GM19351 (cell line): Measurements from ENCODE around the gene ANO10.

Experiments used
- ATAC-seq: cut with Tn5 transposase; IDR thresholded peaks from one replicate; pipeline ENCODE4 v1.9.1; 2021; ENCODE audit warnings: mild to moderate bottlenecking, moderate library complexity; ENCODE audit not compliant: unreplicated experiment

The ANO10 gene

DNA sequence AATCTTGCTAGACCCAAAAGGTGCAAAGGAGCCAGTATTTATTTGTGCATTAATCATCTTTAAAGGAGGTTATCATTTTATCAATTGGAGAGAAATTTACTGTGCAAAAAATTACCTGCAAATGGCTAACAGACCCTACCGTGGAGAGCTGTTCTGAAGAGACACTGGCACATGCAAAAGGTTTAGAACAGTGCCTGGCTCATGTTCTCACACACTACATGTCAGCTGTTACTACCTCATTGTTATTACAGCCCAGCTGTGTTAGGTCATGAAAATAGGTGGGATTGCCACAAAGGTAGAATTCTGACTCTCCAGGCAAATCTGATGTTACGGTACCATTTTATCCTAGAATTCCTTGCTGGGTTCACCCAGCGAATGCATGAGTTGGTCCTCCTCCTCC lies 198.2 kb downstream of the ANO10 start:
- ATAC-seq: no peak

DNA sequence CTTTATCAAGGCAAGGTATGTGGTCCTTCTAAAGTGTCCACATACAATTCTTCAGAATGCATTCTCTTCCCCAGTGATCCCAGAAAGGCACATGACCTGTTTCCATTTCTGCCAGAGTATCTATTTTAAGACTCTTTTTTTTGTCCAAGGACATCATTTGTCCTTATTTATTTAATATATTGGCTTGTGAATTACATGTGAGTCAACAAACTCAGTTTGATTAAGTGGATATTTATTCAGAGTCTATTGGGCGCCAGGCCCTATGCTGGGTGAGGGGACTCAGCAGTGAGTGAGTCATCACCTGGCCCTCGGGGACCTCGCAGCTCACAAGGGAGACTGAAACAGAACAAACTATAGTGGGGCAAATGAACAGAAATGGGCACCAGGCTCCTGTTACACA lies 198.7 kb downstream of the ANO10 start:
- no peak for ATAC-seq

- ATAC-seq: no peak
These were observed 203.1 kb downstream of the ANO10 start for GRCh38 chr3:43418601-43419272.

DNA sequence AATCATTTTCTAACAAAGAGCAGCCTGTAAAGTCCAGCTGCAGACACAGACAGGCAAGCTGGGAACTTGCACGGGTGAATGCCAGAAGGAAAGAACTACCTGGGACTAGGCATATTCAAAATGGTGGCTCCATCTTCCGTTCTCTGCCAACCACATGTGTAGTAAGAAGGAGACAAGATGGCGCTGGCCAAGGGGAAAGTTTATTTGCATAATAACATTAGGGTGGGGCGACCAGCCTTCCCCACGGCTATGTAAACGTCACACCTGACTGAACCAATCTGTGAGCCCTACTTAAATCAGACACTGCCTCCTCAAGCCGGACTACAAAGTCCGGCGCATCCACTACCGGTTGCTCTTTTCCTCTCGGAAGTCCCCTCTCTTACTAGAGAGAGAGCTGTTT lies 204.7 kb downstream of the ANO10 start:
- ATAC-seq: no peak

DNA sequence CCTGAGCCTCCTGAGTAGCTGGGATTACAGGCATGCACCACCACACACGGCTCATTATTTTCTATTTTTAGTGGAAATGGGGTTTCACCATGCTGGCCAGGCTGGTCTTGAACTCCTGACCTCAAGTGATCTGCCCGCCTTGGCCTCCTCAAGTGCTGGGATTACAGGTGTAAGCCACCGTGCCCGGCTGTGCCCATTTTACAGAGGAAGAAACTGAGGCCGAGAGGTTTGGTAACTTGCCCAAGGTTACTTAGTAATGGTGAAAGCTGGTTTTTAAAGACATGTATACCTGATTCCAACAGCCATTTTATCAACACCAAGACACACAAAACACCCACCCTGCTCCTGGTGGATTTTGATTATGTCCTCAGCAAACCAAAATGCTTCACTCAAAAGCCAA lies 206.7 kb downstream of the ANO10 start:
- ATAC-seq: no peak

GRCh38 chr3:43413676-43414368 lies 208.0 kb downstream of the ANO10 start:
- no peak for ATAC-seq

- no peak for ATAC-seq
These were observed 210.4 kb downstream of the ANO10 start for GRCh38 chr3:43411429-43411828.

DNA sequence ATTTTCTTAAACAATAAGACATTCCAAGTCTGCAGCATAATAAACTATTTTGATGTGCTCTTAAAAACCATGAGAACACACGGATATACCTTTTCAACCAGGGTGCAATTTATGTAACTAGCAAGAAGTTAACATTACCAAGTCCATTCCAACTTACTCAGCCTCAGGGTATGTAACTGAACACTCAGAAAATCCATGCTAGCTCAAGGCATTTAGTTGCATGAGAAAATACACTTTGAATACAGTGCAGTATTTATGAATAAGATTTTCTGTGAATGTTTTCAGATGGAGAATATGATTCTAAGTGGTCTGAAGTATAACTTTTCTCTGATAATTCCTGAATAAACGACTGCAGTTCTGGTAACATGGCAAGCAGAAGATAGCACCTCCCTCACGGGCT lies 211.2 kb downstream of the ANO10 start:
- no peak for ATAC-seq

GRCh38 chr3:43409506-43409905 lies 212.3 kb downstream of the ANO10 start:
- no peak for ATAC-seq

DNA sequence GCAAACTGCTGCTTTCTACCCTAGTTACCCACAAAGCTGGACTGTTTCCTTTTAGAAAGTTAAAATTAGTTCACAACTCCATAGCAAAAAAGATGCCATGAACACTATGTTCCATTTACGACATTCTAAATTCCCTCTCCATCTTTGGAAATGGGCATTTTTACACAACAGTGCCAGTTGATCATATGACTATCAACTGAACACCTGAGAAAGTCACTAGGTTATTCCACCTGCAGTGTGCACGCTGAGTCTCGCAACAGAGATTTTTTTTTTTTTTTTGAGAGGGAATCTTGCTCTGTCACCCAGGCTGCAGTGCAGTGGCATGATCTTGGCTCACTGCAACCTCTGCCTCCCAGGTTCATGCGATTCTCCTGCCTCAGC lies 215.2 kb downstream of the ANO10 start:
- no peak for ATAC-seq

- no peak for ATAC-seq
These were observed 215.7 kb downstream of the ANO10 start for GRCh38 chr3:43405888-43406642.

DNA sequence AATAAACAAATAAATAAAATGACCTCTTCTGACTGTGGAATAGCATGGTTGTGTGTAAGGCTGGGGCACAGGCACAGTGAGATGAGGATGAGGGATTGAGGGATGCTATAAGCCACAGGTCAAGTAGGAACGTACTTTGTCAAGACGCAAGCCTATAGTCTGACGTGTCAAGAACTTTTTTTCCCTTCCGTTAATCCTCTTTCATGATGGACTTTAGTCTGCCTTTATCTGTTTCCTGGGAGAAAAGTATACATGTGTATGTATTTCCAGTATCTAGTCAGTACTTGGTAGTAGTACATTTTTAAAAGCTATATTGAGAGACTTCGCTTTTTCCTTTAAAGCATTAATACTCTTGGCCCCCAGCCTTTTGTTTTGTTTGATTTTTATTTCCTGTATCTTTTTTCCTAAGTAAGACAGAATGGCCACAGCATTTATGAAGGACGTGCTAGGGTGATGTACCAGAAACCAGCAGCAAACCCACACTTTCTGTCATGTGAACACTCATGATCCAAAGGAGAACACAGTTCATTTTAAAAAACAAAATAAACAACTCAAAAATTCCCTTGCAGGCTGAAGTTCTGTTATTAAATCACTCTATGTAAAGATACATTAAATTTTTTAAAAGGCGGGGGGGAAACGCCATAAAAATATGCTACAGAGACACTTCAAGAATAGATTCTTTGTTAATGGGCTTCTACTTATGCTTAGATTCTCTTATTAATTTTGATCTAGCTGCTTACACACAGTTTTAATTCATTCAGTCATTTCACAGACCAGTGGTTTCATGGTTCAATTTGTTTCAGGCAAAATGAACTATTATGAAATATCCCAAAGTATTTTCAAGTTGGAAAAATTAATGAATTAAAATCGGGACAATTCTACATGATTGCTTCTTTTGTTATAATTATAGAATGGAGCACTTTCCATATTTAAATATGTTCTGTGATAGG lies 220.8 kb downstream of the ANO10 start:
- no peak for ATAC-seq

DNA sequence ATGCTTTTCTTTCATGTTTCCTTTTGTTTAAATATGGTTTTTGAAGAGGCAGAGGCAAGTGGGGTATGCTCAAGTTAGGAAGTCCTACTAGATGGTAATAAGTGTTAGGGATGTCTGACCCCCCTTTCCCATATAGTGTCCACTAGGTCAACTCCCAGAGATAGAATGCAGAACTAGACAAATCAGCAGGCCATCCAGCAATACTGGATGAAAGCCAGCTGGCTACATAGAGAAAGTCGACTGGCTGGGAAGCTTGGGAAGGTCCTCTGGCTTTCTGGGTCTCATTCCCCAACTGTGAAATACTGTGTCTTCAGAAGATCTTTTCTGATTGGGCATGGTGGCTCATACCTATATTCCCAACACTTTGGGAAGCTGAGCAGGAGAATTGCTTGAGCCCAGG lies 221.6 kb downstream of the ANO10 start:
- ATAC-seq: no peak

- ATAC-seq: no peak
These were observed 222.8 kb downstream of the ANO10 start for GRCh38 chr3:43399034-43399433.

DNA sequence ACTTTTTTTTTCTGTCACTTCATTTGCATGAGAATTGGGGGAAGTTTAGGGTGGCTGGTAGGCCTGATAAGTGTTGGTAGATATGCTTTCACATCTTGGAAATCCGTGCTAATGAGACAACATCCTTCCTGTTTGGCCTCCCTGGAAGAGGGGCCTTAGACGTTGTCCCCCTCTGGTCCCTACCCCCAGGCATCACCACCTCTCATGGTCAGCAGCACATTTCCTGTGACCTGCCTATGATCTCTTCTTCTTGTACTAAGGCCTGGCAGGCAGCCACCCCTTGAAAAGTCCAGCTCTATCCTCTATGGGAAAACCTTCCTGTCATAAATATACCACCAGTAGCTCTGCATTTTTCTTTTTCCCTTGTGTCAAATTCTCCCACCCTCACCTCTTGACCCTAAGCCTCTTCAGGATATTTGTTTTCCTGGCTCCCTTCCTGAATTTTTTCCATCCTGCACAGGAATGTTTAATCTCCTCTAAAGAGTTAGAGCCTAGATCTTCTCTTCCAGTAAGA lies 227.7 kb downstream of the ANO10 start:
- no peak for ATAC-seq

DNA sequence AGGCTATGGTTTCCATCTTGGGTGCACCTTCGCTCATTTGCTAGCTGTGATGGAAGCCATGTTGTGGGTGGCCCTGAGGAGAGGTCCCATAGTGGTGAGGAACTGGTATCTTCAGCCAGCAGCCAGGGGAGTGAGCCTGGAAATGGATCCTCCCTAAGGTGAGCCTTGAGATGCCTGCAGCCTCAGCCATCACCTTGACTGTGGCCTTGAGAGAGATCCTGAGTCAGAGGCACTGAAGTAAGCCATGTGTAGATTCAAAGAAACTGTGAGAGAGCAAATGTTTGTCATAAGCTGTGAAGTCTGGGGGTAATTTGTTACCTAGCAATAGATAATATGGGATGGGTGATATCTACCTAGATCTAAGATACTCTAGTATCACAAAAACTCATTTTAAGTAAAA lies 230.2 kb downstream of the ANO10 start:
- ATAC-seq: no peak

DNA sequence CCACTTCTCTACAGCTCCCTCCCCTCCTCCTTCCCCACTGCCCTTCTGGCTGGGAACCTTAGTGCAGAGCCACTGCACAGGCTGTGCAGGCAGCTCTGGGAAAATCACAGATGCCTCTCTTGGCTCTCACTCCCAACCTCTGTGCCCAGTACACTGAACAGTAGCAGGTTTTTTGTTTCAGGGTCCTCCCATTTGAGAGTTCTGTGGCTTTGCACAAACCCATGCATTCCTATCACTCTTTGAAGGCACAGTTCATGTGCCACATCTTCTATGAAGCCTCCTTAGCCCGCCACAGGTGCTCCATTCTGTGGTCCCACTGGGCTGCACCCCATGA lies 231.6 kb downstream of the ANO10 start:
- no peak for ATAC-seq

DNA sequence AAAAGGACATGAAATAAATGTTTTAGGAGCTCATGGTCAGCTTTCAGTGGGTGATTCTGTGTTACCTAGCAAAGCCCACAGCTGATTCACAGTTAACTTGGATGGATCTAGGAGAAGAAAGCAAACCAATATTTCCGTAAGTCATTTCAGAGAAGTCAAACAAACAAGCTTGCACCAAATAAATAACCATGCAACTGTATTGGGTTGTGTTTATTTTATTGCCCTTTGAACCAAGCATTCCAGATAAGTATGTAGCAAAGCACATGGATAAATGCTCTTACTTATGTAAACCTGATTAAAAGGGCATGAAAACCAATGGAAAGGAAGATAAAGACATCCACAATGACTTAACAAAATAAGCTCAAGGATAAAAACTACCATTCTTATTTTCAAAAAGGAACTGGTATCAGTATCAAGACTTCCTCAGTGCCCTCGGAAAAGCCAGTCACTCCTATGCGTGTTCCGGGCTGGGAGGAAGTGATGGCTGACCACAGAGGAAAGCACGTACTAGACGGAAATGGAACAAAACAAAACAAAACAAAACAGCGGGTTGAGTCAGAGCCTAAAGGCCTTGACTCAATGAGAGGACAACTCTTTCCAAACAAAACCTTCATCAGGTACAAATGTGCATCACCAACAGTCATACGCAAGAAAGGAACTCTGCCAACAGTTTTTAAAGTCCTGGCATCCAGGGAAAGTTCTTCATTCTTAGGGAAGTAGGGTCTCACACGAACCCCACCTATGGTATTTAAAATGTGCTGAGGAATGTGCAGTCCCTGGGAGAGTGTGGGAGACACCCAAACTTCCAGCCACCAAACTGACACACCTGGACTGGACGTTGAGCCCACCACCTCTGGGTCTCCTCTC lies 232.2 kb downstream of the ANO10 start:
- no peak for ATAC-seq

GRCh38 chr3:43388915-43389314 lies 232.9 kb downstream of the ANO10 start:
- no peak for ATAC-seq

GRCh38 chr3:43388175-43388574 lies 233.6 kb downstream of the ANO10 start:
- ATAC-seq: no peak
